Stimulated activated CD4-positive, alpha-beta T cell treated with anti-CD3 and anti-CD28 coated beads, Interleukin-4, amount 100 ng/mL, for 48 hours (primary cell): ENCODE results near the gene MAVS.
"Not testable (repeated sequence)": the region's sequence is repeated elsewhere in the genome, so short reads cannot be mapped to it uniquely, and the experiment has no call there.

ENCODE experiments used
- DNase-seq, 2 donors: peaks; one replicate each; pipeline ENCODE4 v3.0.0-alpha.2; 2020; ENCODE audit warnings: low read depth in 2 of 2

MAVS gene

DNA sequence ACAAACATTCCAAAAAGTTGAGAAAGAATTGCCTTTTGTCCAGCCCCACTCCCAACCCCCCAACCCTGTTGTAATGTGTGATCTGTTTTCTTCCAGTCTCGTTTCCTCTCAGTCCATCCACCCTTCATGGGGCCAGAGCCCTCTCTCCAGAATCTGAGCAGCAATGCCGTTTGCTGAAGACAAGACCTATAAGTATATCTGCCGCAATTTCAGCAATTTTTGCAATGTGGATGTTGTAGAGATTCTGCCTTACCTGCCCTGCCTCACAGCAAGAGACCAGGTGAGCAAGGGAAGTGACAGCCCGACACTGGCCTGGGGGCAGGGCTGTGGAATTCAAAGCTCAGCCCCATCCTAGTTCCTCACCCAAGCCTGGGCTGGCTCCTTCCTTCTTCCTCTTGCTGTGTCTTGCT is 7.8 kb downstream of the MAVS start:
- DNase-seq = no peak

- DNase-seq = no peak
Measured at GRCh38 chr20:3857405-3857804, 10.8 kb downstream of the MAVS start.

DNA sequence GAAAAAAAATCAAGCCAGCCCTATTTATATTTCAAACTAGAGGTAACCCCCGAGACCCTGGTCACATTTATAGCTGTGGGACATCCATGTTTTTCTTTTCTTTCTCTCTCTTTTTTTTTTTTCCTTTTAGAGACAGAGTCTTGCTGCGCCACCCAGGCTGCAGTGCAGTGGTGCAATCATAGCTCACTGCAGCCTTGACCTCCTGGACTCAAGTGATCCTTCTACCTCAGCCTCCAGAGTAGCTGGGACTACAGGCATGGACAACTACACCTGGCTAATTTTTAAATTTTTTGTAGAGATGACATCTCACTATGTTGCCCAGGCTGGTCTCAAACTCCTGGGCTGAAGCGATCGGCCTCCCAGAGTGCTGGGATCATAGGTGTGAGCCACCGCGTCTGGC is 12.1 kb downstream of the MAVS start:
- no peak for DNase-seq

DNA sequence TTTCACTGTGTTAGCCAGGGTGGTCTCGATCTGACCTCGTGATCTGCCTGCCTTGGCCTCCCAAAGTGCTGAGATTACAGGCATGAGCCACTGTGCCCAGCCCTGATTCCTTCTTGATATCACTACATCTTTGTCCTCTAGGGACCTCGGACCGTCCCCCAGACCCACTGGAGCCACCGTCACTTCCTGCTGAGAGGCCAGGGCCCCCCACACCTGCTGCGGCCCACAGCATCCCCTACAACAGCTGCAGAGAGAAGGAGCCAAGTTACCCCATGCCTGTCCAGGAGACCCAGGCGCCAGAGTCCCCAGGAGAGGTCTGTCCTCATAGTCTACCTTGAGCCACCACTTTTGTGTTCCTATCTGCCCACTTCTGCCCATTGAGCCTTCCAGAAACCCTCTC is 14.6 kb downstream of the MAVS start:
- DNase-seq = no peak

- no peak for DNase-seq
Measured at GRCh38 chr20:3862333-3862732, 15.7 kb downstream of the MAVS start.

- no peak for DNase-seq
Measured at GRCh38 chr20:3863317-3863716, 16.7 kb downstream of the MAVS start.

- DNase-seq = no peak
Measured at GRCh38 chr20:3864518-3864917, 17.9 kb downstream of the MAVS start.

DNA sequence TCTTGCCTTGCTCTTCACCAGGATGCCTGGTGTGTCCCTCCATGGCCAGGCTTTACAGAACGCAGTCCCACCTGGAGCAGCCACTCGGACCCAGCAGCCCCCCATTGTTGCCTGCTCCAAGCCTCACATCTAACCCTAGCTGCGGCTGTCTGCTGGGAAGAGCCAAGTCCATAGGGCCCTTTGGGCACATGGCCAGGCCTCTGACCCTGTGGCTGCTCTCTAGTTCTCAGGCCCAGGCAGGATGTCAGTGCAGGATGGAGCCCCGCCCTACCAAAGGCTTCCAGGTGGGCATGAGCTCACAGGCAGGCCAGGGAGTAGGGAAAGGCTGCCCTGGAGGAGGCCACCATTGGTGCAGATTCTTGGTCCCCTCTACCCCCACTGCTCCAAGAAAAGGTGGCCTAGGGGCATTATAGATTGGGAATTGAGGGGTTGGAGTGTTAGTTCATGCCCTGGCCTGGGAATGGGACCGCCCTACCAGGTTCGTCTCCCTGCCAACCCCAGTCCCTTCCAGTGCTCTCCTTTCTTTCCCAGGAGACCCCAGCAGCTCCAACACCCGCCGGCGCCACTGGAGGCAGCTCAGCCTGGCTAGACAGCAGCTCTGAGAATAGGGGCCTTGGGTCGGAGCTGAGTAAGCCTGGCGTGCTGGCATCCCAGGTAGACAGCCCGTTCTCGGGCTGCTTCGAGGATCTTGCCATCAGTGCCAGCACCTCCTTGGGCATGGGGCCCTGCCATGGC is 18.7 kb downstream of the MAVS start:
- DNase-seq = no peak

DNA sequence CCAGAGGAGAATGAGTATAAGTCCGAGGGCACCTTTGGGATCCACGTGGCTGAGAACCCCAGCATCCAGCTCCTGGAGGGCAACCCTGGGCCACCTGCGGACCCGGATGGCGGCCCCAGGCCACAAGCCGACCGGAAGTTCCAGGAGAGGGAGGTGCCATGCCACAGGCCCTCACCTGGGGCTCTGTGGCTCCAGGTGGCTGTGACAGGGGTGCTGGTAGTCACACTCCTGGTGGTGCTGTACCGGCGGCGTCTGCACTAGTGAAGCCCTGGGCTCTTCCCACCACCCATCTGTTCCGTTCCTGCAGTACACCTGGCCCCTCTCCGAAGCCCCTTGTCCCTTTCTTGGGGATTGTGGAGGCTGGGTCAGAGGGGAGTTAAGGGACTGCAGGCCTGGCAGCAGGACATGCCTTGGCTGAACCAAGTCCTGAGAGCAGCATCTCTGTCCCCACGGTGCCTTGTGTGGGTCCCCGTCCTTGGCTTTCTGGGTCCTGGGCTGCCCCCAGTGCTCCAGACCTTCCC is 19.3 kb downstream of the MAVS start:
- DNase-seq = no peak

DNA sequence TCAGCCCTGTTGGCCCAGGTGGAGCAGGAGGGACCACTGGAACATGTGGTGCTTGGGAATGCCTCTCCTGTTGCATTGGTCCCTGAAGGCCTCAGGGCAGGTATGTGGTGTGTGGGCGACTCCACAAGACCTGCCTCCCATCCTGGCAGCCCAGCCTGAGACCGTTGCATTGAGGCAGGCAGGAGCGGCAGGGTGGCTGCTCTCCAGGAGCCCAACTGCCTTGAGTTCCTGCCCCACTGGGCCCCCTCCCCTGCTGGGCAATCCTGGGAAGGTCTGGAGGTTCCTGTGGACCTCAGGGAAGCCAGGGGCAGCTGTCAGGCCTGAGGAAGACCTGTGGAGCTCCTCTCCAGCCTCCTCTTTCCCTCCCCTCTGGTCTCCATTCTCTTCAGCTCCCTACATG is 19.8 kb downstream of the MAVS start:
- DNase-seq = no peak

GRCh38 chr20:3867802-3868201 is 21.2 kb downstream of the MAVS start:
- DNase-seq = no peak

DNA sequence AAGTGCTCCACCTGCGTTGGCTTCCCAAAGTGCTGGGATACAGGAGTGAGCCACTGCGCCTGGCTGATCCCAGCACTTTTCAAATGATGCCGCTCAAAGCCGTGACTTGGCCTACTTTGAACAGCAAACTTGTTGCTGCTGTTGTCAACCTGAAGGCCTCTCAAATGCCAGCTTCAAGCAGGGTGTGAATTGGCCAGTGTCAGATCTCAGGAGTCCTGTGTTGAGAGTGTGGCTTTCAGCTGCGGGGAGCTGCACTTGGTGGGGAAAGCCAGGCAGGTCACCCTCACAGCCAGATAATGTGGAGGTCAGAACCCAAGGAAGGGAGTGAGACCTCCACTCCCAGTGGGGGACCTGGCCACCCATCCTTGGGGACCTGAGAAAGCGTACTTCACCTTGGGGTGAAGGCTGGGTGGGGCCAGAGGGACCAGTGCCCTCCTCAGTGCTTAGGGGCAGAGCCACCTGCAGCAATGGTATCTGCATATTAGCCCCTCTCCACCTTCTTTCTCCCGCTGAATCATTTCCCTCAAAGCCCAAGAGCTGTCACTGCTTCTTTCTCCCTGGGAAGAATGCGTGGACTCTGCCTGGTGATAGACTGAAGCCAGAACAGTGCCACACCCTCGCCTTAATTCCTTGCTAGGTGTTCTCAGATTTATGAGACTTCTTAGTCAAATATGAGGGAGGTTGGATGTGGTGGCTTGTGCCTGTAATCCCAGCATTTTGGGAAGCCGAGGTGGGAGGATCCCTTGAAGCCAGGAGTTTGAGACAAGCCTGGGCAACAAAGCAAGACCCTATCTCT is 23.4 kb downstream of the MAVS start:
- DNase-seq = no peak

DNA sequence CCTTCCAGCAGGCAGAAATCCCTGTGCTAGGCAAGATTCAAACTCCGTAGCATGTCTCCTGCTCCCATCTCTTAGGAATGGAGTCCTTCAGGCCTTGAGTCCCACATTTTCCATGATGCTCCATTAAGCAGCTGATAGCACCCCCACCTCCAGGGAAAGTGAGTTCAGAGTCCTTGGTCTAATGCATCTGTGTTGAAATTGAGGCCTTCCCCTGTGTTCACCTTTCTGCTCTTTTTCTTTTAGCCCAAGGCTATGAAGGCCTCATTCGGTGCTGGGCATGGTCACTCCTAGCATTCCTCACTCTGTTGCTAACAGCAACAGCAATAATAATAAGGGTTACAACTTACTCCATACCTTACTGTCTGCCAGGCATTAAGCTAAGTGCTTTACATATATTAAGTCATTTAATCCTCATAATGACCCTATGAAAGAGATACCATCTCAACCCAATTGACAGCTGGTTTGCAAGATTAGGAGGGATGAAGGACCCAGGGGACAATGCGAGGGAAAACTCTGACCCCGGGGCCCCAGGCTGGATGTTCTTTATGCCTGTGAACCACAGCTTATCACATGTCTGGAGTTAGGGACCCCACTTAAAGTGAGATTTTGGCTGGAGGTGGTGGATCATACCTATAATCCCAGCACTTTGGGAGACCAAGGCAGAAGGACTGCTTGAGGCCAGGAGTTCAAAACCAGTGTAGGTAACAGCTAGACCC is 25.1 kb downstream of the MAVS start:
- DNase-seq = no peak

DNA sequence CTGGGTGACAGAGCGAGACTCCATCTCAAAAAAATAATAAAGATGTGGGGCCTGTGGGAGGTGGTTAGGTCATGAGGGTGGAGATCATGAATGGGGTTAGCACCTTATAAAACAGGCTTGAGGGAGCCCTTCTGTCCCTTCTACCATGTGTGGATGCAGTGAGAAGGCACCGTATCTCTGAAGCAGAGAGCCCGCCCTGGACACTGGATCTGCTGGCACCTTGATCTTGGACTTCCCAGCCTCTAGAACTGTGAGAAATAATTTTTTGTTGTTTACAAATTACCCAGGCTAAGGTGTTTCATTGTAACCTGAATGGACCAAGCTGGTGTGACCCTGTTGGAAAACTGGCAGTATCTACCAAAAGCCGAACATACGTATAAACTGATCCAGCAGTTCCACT is 26.9 kb downstream of the MAVS start:
- no peak for DNase-seq

GRCh38 chr20:3874194-3874844 is 27.7 kb downstream of the MAVS start:
- DNase-seq = no peak

- no peak for DNase-seq
Measured at GRCh38 chr20:3875378-3875974, 28.8 kb downstream of the MAVS start.

- no peak for DNase-seq
Measured at GRCh38 chr20:3876000-3876399, 29.4 kb downstream of the MAVS start.

DNA sequence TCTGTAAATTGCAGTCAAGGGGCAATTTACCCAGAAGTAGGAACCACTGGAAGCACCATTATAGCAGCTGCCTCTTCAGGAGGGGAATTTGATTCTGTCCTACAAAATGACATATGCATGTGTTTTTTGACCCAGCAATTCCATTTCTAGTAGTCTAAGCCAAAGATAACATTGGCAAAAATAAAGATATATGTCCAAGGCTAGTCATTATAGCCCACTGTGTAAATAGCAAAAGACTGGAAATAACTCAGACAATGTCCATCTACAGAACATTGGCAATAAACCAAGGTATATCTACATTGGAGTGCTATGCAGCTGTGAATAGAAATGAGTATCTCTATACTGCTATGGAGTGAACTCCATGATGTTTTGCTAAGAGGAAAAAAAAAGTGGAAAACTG is 30.0 kb downstream of the MAVS start:
- DNase-seq = no peak

DNA sequence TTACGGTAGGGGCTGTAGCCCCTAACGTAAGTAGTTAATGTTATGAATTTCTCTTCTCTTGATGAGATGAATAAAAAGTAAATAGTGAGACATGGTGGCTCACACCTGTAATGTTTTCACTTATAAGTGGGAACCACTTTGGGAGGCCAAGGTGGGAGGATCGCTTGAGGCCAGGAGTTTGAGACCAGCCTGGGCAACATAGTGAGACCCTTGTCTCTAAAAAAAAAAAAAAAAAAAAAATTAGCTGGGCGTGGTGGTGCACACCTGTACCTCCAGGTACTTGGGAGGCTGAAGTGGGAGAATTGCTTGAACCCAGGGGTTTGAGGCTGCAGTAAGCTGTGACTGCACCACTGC is 32.3 kb downstream of the MAVS start:
- DNase-seq = not testable (repeated sequence)

DNA sequence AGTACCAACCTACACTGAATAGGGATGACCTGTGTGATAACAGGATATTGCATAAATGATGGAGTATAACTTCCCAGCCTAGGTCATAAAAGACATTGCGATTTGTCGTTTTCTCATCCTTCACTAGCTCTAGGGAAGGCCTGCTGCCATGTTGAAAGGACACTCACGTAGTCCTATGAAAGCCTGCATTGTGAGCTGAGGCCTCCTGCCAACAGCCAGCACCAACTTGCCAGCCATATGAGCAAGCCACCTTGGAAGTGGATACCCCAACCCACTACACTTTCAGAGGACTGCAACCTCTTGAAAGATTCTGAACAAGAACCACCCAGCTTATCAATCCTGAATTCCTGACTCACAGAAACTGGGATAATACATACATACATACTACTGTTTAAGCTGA is 39.1 kb downstream of the MAVS start:
- no peak for DNase-seq

- no peak for DNase-seq
Measured at GRCh38 chr20:3887876-3888620, 41.4 kb downstream of the MAVS start.
